ENCODE measurements around the gene CNTNAP3. TPM values are rescaled to one million over a fixed set of nuclear protein-coding genes. Genes with fewer than 3 reads are reported as not detected.
"Not testable (repeated sequence)": the region's sequence is repeated elsewhere in the genome, so short reads cannot be mapped to it uniquely, and the experiment has no call there.

The CNTNAP3 gene
- total and polyA plus RNA-seq, 3 experiments from 2014 or later, result not detected

- H3K27me3 Mint-ChIP-seq; H3K9me3 Mint-ChIP-seq; CTCF ChIA-PET; H3K27me3 ChIP-seq (ENCODE audit: insufficient read depth, low read length, poor library complexity, severe bottlenecking); H3K36me3 Mint-ChIP-seq; H3K27ac ChIP-seq (ENCODE audit: low read depth, low read length); H3K36me3 ChIP-seq (ENCODE audit: insufficient read depth, low read length); H3K27ac Mint-ChIP-seq; H3K4me1 Mint-ChIP-seq; H3K4me3 ChIP-seq (ENCODE audit: low read length); H3K4me3 Mint-ChIP-seq; H3K9me3 ChIP-seq (ENCODE audit: low read length); DNase-seq; POLR2A ChIA-PET; H3K4me1 ChIP-seq (ENCODE audit: insufficient read depth, low read length): not testable (repeated sequence)
These were observed 205.4 kb downstream of the CNTNAP3 start for GRCh38 chr9:39082574-39082973.

- CTCF ChIA-PET; H3K36me3 Mint-ChIP-seq; H3K9me3 Mint-ChIP-seq; H3K4me3 Mint-ChIP-seq; H3K27me3 ChIP-seq (ENCODE audit: insufficient read depth, low read length, poor library complexity, severe bottlenecking); H3K27me3 Mint-ChIP-seq; H3K27ac Mint-ChIP-seq; H3K4me3 ChIP-seq (ENCODE audit: low read length); H3K27ac ChIP-seq (ENCODE audit: low read depth, low read length); H3K4me1 ChIP-seq (ENCODE audit: insufficient read depth, low read length); DNase-seq; POLR2A ChIA-PET; H3K4me1 Mint-ChIP-seq; H3K36me3 ChIP-seq (ENCODE audit: insufficient read depth, low read length); H3K9me3 ChIP-seq (ENCODE audit: low read length): not testable (repeated sequence)
These were observed 207.9 kb downstream of the CNTNAP3 start for GRCh38 chr9:39080081-39080480.

DNA sequence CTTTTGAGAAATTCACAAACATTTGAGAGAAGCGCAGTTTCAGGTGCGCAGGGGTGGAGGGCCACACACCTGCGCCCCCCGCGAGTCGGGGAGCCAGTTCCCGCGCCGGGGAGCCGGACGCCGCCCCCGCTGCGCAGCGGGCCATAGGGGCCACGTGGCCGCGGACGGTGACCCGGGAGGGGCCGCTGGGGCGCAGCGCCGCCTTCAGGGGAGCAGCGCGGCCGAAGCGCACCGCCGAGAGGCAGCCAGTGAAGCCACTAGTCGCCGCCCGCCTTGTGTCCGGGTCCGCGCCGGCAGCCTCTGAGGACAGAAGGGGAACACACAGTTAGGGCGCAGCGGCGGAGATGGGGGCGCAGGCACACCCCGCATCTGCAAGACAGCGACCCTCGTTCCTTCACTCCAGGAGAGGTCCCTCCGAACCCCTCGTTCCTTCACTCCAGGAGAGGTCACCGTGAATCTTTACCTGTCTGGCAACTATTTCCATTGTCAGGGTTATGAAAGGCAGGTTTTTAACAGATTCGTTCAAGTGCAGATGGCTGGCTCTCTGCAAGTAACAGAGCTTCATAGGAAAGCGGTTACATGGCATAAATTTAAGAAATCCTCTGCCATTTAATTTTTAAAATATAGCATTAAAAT, 209.2 kb downstream of the CNTNAP3 start:
- POLR2A ChIA-PET; H3K4me1 ChIP-seq (ENCODE audit: insufficient read depth, low read length); H3K9me3 ChIP-seq (ENCODE audit: low read length); H3K4me1 Mint-ChIP-seq; H3K27me3 ChIP-seq (ENCODE audit: insufficient read depth, low read length, poor library complexity, severe bottlenecking); H3K36me3 Mint-ChIP-seq; DNase-seq; H3K36me3 ChIP-seq (ENCODE audit: insufficient read depth, low read length); H3K4me3 Mint-ChIP-seq; H3K4me3 ChIP-seq (ENCODE audit: low read length); H3K27me3 Mint-ChIP-seq; CTCF ChIA-PET; H3K9me3 Mint-ChIP-seq; H3K27ac Mint-ChIP-seq; H3K27ac ChIP-seq (ENCODE audit: low read depth, low read length): not testable (repeated sequence)

- H3K27me3 Mint-ChIP-seq; POLR2A ChIA-PET; H3K27me3 ChIP-seq (ENCODE audit: insufficient read depth, low read length, poor library complexity, severe bottlenecking); H3K9me3 Mint-ChIP-seq; H3K4me1 Mint-ChIP-seq; H3K4me3 ChIP-seq (ENCODE audit: low read length); CTCF ChIA-PET; H3K4me1 ChIP-seq (ENCODE audit: insufficient read depth, low read length); DNase-seq; H3K36me3 Mint-ChIP-seq; H3K27ac Mint-ChIP-seq; H3K4me3 Mint-ChIP-seq; H3K36me3 ChIP-seq (ENCODE audit: insufficient read depth, low read length); H3K9me3 ChIP-seq (ENCODE audit: low read length); H3K27ac ChIP-seq (ENCODE audit: low read depth, low read length): not testable (repeated sequence)
These were observed 214.4 kb downstream of the CNTNAP3 start for GRCh38 chr9:39073537-39073936.

DNA sequence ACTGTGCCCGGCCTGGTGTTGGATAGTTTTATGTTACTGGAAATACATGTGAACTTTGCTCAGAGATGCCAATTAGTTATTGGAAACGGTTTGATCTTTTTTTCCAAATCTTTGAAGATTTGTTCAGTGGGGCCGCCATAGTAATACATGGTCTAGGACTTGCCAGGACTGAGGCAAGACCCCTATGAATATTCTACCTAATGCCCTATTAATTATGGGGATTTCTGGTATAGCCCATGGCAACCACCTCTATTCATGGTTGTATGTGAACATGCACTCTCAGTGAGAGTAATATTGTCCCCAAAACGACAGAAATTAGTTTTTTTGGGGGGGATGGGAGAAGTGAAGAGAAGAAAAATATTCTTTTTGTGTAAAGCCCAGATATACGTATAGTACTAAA, 220.3 kb downstream of the CNTNAP3 start:
- H3K27ac ChIP-seq (ENCODE audit: low read depth, low read length); H3K36me3 Mint-ChIP-seq; H3K27ac Mint-ChIP-seq; CTCF ChIA-PET; H3K27me3 Mint-ChIP-seq; H3K9me3 Mint-ChIP-seq; POLR2A ChIA-PET; H3K4me1 ChIP-seq (ENCODE audit: insufficient read depth, low read length); H3K4me3 Mint-ChIP-seq; H3K9me3 ChIP-seq (ENCODE audit: low read length); H3K4me3 ChIP-seq (ENCODE audit: low read length); DNase-seq; H3K36me3 ChIP-seq (ENCODE audit: insufficient read depth, low read length); H3K27me3 ChIP-seq (ENCODE audit: insufficient read depth, low read length, poor library complexity, severe bottlenecking); H3K4me1 Mint-ChIP-seq: not testable (repeated sequence)

- H3K9me3 Mint-ChIP-seq; H3K27ac Mint-ChIP-seq; H3K27me3 ChIP-seq (ENCODE audit: insufficient read depth, low read length, poor library complexity, severe bottlenecking); H3K4me1 Mint-ChIP-seq; DNase-seq; CTCF ChIA-PET; H3K27ac ChIP-seq (ENCODE audit: low read depth, low read length); H3K27me3 Mint-ChIP-seq; H3K36me3 Mint-ChIP-seq; H3K4me1 ChIP-seq (ENCODE audit: insufficient read depth, low read length); H3K4me3 Mint-ChIP-seq; H3K9me3 ChIP-seq (ENCODE audit: low read length); H3K4me3 ChIP-seq (ENCODE audit: low read length); POLR2A ChIA-PET; H3K36me3 ChIP-seq (ENCODE audit: insufficient read depth, low read length): not testable (repeated sequence)
These were observed 225.0 kb downstream of the CNTNAP3 start for GRCh38 chr9:39062966-39063365.

- POLR2A ChIA-PET; H3K27me3 Mint-ChIP-seq; CTCF ChIA-PET; H3K4me1 ChIP-seq (ENCODE audit: insufficient read depth, low read length); H3K27me3 ChIP-seq (ENCODE audit: insufficient read depth, low read length, poor library complexity, severe bottlenecking); H3K36me3 ChIP-seq (ENCODE audit: insufficient read depth, low read length); H3K27ac Mint-ChIP-seq; H3K4me3 ChIP-seq (ENCODE audit: low read length); DNase-seq; H3K27ac ChIP-seq (ENCODE audit: low read depth, low read length); H3K9me3 Mint-ChIP-seq; H3K36me3 Mint-ChIP-seq; H3K4me1 Mint-ChIP-seq; H3K9me3 ChIP-seq (ENCODE audit: low read length); H3K4me3 Mint-ChIP-seq: not testable (repeated sequence)
These were observed 233.5 kb downstream of the CNTNAP3 start for GRCh38 chr9:39054453-39054852.

DNA sequence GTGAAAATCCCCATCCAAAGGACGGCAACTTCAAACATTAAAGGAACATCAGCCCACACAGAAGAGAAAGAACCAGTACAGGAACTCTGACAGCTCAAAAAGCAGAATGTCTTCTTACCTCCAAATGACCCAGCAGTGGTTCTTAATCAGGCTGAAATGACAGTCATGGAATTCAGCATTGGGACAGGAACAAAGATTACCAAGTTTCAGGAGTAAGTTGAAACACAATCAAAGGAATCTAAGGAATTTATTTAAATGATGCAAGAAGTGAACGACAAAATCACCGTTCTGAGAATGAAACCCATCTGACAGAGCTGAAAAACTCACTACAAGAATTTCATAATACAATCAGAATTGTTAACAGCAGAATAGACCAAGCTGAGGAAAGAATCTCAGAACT, 241.1 kb downstream of the CNTNAP3 start:
- H3K9me3 ChIP-seq (ENCODE audit: low read length); H3K4me3 Mint-ChIP-seq; H3K36me3 ChIP-seq (ENCODE audit: insufficient read depth, low read length); H3K27ac Mint-ChIP-seq; H3K9me3 Mint-ChIP-seq; H3K4me3 ChIP-seq (ENCODE audit: low read length); H3K4me1 Mint-ChIP-seq; H3K4me1 ChIP-seq (ENCODE audit: insufficient read depth, low read length); H3K27ac ChIP-seq (ENCODE audit: low read depth, low read length); H3K27me3 Mint-ChIP-seq; POLR2A ChIA-PET; H3K27me3 ChIP-seq (ENCODE audit: insufficient read depth, low read length, poor library complexity, severe bottlenecking); DNase-seq; CTCF ChIA-PET; H3K36me3 Mint-ChIP-seq: not testable (repeated sequence)

DNA sequence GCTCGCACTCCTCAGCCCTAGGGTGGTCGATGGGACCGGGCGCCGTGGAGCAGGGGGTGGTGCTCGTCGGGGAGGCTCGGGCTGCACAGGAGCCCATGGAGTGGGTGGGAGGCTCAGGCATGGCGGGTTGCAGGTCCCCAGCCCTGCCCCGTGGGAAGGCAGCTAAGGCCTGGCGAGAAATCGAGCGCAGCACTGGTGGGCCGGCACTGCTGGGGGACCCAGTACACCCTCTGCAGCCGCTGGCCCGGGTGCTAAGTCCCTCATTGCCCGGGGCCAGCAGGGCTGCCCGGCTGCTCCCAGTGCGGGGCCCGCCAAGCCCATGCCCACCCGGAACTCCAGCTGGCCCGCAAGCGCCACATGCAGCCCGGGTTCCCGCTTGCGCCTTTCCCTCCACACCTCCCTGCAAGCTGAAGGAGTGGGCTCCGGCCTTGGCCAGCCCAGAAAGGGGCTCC, 245.6 kb downstream of the CNTNAP3 start:
- H3K27ac ChIP-seq (ENCODE audit: low read depth, low read length); H3K4me3 Mint-ChIP-seq; H3K27ac Mint-ChIP-seq; DNase-seq; H3K4me1 ChIP-seq (ENCODE audit: insufficient read depth, low read length); CTCF ChIA-PET; H3K9me3 ChIP-seq (ENCODE audit: low read length); POLR2A ChIA-PET; H3K9me3 Mint-ChIP-seq; H3K36me3 ChIP-seq (ENCODE audit: insufficient read depth, low read length); H3K4me1 Mint-ChIP-seq; H3K27me3 ChIP-seq (ENCODE audit: insufficient read depth, low read length, poor library complexity, severe bottlenecking); H3K36me3 Mint-ChIP-seq; H3K27me3 Mint-ChIP-seq; H3K4me3 ChIP-seq (ENCODE audit: low read length): not testable (repeated sequence)

Data from CD8-positive, alpha-beta memory T cell (primary cell).